ENCODE results near the gene BPIFA2.

GRCh38 chr20:33217052-33217451, 49.1 kb downstream of the BPIFA2 start, which contains the start of gene BPIFA3:
- TF ChIP-seq EP300 (IDR thresholded peaks at IDR 0.05; ENCODE audit: borderline replicate concordance in 1 of 2, control insufficient read depth in 1 of 2, low read depth in 2 of 2, low read length in 2 of 2) (no peak), POLR2A (IDR thresholded peaks at IDR 0.05; ENCODE audit: low read depth, low read length) (no peak), ZNF274 (IDR thresholded peaks at IDR 0.05; ENCODE audit: insufficient read depth, insufficient read length) (no peak), CHD4 (IDR thresholded peaks at IDR 0.05) (no peak)
- TF ChIP-seq, protein P1, sequence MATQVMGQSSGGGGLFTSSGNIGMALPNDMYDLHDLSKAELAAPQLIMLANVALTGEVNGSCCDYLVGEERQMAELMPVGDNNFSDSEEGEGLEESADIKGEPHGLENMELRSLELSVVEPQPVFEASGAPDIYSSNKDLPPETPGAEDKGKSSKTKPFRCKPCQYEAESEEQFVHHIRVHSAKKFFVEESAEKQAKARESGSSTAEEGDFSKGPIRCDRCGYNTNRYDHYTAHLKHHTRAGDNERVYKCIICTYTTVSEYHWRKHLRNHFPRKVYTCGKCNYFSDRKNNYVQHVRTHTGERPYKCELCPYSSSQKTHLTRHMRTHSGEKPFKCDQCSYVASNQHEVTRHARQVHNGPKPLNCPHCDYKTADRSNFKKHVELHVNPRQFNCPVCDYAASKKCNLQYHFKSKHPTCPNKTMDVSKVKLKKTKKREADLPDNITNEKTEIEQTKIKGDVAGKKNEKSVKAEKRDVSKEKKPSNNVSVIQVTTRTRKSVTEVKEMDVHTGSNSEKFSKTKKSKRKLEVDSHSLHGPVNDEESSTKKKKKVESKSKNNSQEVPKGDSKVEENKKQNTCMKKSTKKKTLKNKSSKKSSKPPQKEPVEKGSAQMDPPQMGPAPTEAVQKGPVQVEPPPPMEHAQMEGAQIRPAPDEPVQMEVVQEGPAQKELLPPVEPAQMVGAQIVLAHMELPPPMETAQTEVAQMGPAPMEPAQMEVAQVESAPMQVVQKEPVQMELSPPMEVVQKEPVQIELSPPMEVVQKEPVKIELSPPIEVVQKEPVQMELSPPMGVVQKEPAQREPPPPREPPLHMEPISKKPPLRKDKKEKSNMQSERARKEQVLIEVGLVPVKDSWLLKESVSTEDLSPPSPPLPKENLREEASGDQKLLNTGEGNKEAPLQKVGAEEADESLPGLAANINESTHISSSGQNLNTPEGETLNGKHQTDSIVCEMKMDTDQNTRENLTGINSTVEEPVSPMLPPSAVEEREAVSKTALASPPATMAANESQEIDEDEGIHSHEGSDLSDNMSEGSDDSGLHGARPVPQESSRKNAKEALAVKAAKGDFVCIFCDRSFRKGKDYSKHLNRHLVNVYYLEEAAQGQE (IDR thresholded peaks at IDR 0.05; ENCODE audit: low read depth, low read length) = no peak
